Measurements from ENCODE around the gene RPH3AL.
"Not testable (repeated sequence)": the region's sequence is repeated elsewhere in the genome, so short reads cannot be mapped to it uniquely, and the experiment has no call there.

The RPH3AL gene

GRCh38 chr17:218432-219110, 134.0 kb downstream of the RPH3AL start:
- Histone ChIP-seq H3K36me3 (ENCODE audit: low read depth) (no peaks in the 10 kb centered on the region), H3K4me1 (ENCODE audit: insufficient read depth, poor library complexity, severe bottlenecking) (no peaks in the 10 kb centered on the region), H3K9me3 (ENCODE audit: severe bottlenecking) (no peaks in the 10 kb centered on the region), H3K27ac (ENCODE audit: poor library complexity, severe bottlenecking) (no peak overlapping the region), H3K4me3 (ENCODE audit: severe bottlenecking) (no peak overlapping the region), H3K27me3 (ENCODE audit: insufficient read depth, poor library complexity, severe bottlenecking) (no peaks in the 10 kb centered on the region)
- DNase-seq (ENCODE audit: low spot score) (peak; percentile 14), ATAC-seq (ENCODE audit: low read depth) (no peak)
- TF ChIP-seq, protein P1, sequence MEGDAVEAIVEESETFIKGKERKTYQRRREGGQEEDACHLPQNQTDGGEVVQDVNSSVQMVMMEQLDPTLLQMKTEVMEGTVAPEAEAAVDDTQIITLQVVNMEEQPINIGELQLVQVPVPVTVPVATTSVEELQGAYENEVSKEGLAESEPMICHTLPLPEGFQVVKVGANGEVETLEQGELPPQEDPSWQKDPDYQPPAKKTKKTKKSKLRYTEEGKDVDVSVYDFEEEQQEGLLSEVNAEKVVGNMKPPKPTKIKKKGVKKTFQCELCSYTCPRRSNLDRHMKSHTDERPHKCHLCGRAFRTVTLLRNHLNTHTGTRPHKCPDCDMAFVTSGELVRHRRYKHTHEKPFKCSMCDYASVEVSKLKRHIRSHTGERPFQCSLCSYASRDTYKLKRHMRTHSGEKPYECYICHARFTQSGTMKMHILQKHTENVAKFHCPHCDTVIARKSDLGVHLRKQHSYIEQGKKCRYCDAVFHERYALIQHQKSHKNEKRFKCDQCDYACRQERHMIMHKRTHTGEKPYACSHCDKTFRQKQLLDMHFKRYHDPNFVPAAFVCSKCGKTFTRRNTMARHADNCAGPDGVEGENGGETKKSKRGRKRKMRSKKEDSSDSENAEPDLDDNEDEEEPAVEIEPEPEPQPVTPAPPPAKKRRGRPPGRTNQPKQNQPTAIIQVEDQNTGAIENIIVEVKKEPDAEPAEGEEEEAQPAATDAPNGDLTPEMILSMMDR (IDR thresholded peaks at IDR 0.05; ENCODE audit: poor library complexity, severe bottlenecking): no peak

DNA sequence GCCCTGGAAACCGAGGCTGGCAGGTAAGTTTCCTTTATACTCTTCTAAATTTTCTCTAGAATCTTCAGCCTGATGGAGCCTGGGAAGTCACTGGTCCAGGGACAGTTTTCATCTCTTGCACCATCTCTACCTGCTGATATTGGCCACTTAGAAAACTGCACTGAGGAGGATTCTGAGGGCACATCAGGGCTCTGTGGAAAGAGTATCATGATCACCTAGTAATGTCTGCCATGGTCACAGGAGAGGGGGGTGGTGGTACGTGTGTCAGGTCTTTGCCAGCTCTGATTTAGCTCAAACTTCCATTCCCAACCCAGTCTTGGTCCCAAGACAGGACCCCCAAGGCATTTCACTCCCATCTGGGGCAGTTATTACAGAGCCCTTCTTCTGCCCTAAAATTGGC, 136.0 kb downstream of the RPH3AL start:
- H3K9me3 ChIP-seq (ENCODE audit: severe bottlenecking): no peaks in the 10 kb centered on the region
- no peaks in the 10 kb centered on the region for H3K4me1 ChIP-seq (ENCODE audit: insufficient read depth, poor library complexity, severe bottlenecking)
- no peaks in the 10 kb centered on the region for H3K36me3 ChIP-seq (ENCODE audit: low read depth)
- no peaks in the 10 kb centered on the region for H3K27me3 ChIP-seq (ENCODE audit: insufficient read depth, poor library complexity, severe bottlenecking)
- no peak overlapping the region for H3K4me3 ChIP-seq (ENCODE audit: severe bottlenecking)
- DNase-seq (ENCODE audit: low spot score) (no peak), ATAC-seq (ENCODE audit: low read depth) (no peak)
- TF ChIP-seq, protein P1 (IDR thresholded peaks at IDR 0.05; ENCODE audit: poor library complexity, severe bottlenecking): no peak
- H3K27ac ChIP-seq (ENCODE audit: poor library complexity, severe bottlenecking): no peak overlapping the region

DNA sequence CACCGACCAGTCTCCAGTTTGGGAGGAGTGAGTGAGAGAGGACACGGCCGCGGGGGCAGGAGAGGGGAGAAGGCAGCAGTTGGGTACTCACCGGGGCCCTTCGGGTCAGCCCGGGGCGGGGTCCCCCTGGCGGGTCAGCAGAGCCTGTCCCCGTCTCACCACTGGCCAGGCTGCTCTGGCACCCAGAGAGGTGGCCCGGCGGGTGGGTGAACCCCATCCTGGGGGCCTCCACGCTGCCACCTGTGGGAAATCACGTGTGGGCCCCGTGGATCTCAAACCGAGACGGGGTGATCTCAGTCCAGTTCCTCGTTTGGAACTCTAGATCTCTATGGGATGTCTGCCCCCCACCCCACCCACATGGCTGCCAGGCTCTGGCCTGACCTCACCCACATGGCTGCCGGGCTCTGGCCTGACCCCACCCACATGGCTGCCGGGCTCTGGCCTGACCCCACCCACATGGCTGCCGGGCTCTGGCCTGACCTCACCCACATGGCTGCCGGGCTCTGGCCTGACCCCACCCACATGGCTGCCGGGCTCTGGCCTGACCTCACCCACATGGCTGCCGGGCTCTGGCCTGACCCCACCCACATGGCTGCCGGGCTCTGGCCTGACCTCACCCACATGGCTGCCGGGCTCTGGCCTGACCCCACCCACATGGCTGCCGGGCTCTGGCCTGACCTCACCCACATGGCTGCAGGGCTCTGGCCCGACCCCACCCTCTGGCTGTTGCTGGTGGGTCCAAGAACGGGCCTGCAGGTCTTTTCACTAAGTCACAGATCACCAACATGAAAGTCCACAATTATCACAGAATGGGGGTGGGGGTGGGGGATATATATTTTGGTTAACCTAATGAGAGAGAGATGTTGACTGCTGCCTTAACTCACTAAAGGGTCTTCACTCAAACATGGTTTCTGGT, 136.8 kb downstream of the RPH3AL start:
- H3K9me3 ChIP-seq (ENCODE audit: severe bottlenecking); ATAC-seq (ENCODE audit: low read depth); H3K4me3 ChIP-seq (ENCODE audit: severe bottlenecking); H3K27me3 ChIP-seq (ENCODE audit: insufficient read depth, poor library complexity, severe bottlenecking); H3K36me3 ChIP-seq (ENCODE audit: low read depth); H3K27ac ChIP-seq (ENCODE audit: poor library complexity, severe bottlenecking); H3K4me1 ChIP-seq (ENCODE audit: insufficient read depth, poor library complexity, severe bottlenecking): not testable (repeated sequence)
- peak; percentile 49 for DNase-seq (ENCODE audit: low spot score)

GRCh38 chr17:214881-215331, 137.7 kb downstream of the RPH3AL start:
- H3K4me1 ChIP-seq (ENCODE audit: insufficient read depth, poor library complexity, severe bottlenecking): no peaks in the 10 kb centered on the region
- DNase-seq (ENCODE audit: low spot score): peak; percentile 28
- H3K9me3 ChIP-seq (ENCODE audit: severe bottlenecking): no peaks in the 10 kb centered on the region
- TF ChIP-seq, protein P1 (IDR thresholded peaks at IDR 0.05; ENCODE audit: poor library complexity, severe bottlenecking): no peak
- ATAC-seq (ENCODE audit: low read depth): no peak
- H3K4me3 ChIP-seq (ENCODE audit: severe bottlenecking): no peak overlapping the region
- no peaks in the 10 kb centered on the region for H3K27me3 ChIP-seq (ENCODE audit: insufficient read depth, poor library complexity, severe bottlenecking)
- no peaks in the 10 kb centered on the region for H3K36me3 ChIP-seq (ENCODE audit: low read depth)
- H3K27ac ChIP-seq (ENCODE audit: poor library complexity, severe bottlenecking): no peak overlapping the region

GRCh38 chr17:213286-214105, 139.1 kb downstream of the RPH3AL start:
- ATAC-seq (ENCODE audit: low read depth) (no peak), DNase-seq (ENCODE audit: low spot score) (peak; percentile 26)
- Histone ChIP-seq H3K4me3 (ENCODE audit: severe bottlenecking) (no peak overlapping the region), H3K9me3 (ENCODE audit: severe bottlenecking) (no peaks in the 10 kb centered on the region), H3K36me3 (ENCODE audit: low read depth) (no peaks in the 10 kb centered on the region), H3K27me3 (ENCODE audit: insufficient read depth, poor library complexity, severe bottlenecking) (no peaks in the 10 kb centered on the region), H3K4me1 (ENCODE audit: insufficient read depth, poor library complexity, severe bottlenecking) (no peaks in the 10 kb centered on the region), H3K27ac (ENCODE audit: poor library complexity, severe bottlenecking) (no peak overlapping the region)
- TF ChIP-seq, protein P1 (IDR thresholded peaks at IDR 0.05; ENCODE audit: poor library complexity, severe bottlenecking): no peak
